HG02763 (cell line): Measurements from ENCODE around the gene LRRC30.
"Not testable (repeated sequence)": the region's sequence is repeated elsewhere in the genome, so short reads cannot be mapped to it uniquely, and the experiment has no call there.

Source experiments
- ATAC-seq: cut with Tn5 transposase; IDR thresholded peaks from one replicate; pipeline ENCODE4 v1.9.1; 2021; ENCODE audit warnings: mild to moderate bottlenecking, moderate library complexity; ENCODE audit not compliant: unreplicated experiment

LRRC30 gene

GRCh38 chr18:7230626-7231349 is at the start of gene LRRC30:
TSS of gene LRRC30 (plus strand) at chr18:7231089. CDS start at chr18:7231139, 50 bp downstream.
- ATAC-seq, result no peak

- no peak for ATAC-seq
Observed at GRCh38 chr18:7185701-7186100, 45.2 kb upstream of the LRRC30 start.

GRCh38 chr18:7190547-7191156 is 40.2 kb upstream of the LRRC30 start:
- ATAC-seq, result no peak

GRCh38 chr18:7191736-7192135 is 39.2 kb upstream of the LRRC30 start:
- ATAC-seq, result no peak

GRCh38 chr18:7195266-7195665 is 35.6 kb upstream of the LRRC30 start:
- ATAC-seq, result no peak

GRCh38 chr18:7196421-7196820 is 34.5 kb upstream of the LRRC30 start:
- no peak for ATAC-seq

- no peak for ATAC-seq
Observed at GRCh38 chr18:7197854-7198253, 33.0 kb upstream of the LRRC30 start.

- ATAC-seq, result no peak
Observed at GRCh38 chr18:7198326-7198725, 32.6 kb upstream of the LRRC30 start.

GRCh38 chr18:7201096-7201495 is 29.8 kb upstream of the LRRC30 start:
- no peak for ATAC-seq

- ATAC-seq, result no peak
Observed at GRCh38 chr18:7202169-7202568, 28.7 kb upstream of the LRRC30 start.

GRCh38 chr18:7203601-7204000 is 27.3 kb upstream of the LRRC30 start:
- ATAC-seq, result not testable (repeated sequence)

GRCh38 chr18:7205346-7205745 is 25.5 kb upstream of the LRRC30 start:
- ATAC-seq, result no peak

- no peak for ATAC-seq
Observed at GRCh38 chr18:7206217-7206616, 24.7 kb upstream of the LRRC30 start.

GRCh38 chr18:7207366-7207915 is 23.4 kb upstream of the LRRC30 start:
- ATAC-seq, result no peak

- no peak for ATAC-seq
Observed at GRCh38 chr18:7221424-7222155, 9.3 kb upstream of the LRRC30 start.

GRCh38 chr18:7224198-7224597 is 6.7 kb upstream of the LRRC30 start:
- ATAC-seq, result no peak

GRCh38 chr18:7232218-7232617 is 1.3 kb downstream of the LRRC30 start:
- no peak for ATAC-seq

GRCh38 chr18:7233134-7233810 is 2.4 kb downstream of the LRRC30 start:
- no peak for ATAC-seq

GRCh38 chr18:7234091-7234490 is 3.2 kb downstream of the LRRC30 start:
- ATAC-seq, result no peak

- ATAC-seq, result no peak
Observed at GRCh38 chr18:7234956-7235355, 4.1 kb downstream of the LRRC30 start.

GRCh38 chr18:7236072-7236471 is 5.2 kb downstream of the LRRC30 start:
- no peak for ATAC-seq
